GM12873 (cell line): ENCODE measurements around the gene CUEDC2.

ENCODE experiments used
- CTCF ChIP-seq: IDR thresholded peaks from 2 replicates; pipeline ENCODE4 v1.5.1; 2012; ENCODE audit warnings: low read depth, mild to moderate bottlenecking, moderate library complexity, low read length, control low read depth; ENCODE audit not compliant: insufficient read depth; ENCODE audit errors: missing control alignments

Gene CUEDC2

GRCh38 chr10:102396317-102396650 lies 36.1 kb downstream of the CUEDC2 start:
- no peak for TF ChIP-seq CTCF

GRCh38 chr10:102395400-102396316 lies 36.7 kb downstream of the CUEDC2 start, which contains the start of gene NFKB2:
TSS of gene NFKB2 (plus strand) at chr10:102395705. CDS start at chr10:102395960, 255 bp downstream.
- no peak for TF ChIP-seq CTCF

- TF ChIP-seq CTCF: no peak
These were observed 37.5 kb downstream of the CUEDC2 start for GRCh38 chr10:102394801-102395399.

- TF ChIP-seq CTCF: peak; percentile 82
These were observed 38.1 kb downstream of the CUEDC2 start for GRCh38 chr10:102394079-102394800.

- TF ChIP-seq CTCF: no peak
These were observed 38.8 kb downstream of the CUEDC2 start for GRCh38 chr10:102393411-102394078.

GRCh38 chr10:102392306-102392705 lies 40.1 kb downstream of the CUEDC2 start:
- no peak for TF ChIP-seq CTCF
